ENCODE measurements around the gene CTU2. TPM values are rescaled to one million over a fixed set of nuclear protein-coding genes. Genes with fewer than 3 reads are reported as not detected.

Gene CTU2
- total RNA-seq, 1 experiment from 2014 or later = 52.4 TPM

DNA sequence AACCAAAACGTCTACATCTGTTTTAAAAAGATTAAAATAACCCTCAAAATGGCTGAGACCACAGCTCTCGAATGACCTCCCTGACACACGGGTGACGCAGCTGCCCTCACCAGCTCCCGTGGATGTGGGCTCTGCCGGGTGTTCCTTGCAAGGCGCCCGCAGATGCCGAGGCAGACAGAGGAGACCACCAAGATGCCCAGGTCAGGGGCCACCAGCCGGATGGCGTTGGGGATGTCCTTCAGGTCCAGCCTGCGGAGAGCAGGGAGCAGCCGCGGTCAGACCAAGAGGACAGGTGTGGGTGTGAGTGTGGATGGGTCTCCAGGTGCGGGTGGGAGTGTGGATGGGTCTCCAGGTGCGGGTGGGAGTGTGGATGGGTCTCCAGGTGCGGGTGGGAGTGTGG lies 35.1 kb downstream of the CTU2 start (continued):
- TF ChIP-seq, protein P1, sequence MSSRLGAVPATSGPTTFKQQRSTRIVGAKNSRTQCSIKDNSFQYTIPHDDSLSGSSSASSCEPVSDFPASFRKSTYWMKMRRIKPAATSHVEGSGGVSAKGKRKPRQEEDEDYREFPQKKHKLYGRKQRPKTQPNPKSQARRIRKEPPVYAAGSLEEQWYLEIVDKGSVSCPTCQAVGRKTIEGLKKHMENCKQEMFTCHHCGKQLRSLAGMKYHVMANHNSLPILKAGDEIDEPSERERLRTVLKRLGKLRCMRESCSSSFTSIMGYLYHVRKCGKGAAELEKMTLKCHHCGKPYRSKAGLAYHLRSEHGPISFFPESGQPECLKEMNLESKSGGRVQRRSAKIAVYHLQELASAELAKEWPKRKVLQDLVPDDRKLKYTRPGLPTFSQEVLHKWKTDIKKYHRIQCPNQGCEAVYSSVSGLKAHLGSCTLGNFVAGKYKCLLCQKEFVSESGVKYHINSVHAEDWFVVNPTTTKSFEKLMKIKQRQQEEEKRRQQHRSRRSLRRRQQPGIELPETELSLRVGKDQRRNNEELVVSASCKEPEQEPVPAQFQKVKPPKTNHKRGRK (CRISPR knock-in tag; IDR thresholded peaks at IDR 0.05; ENCODE audit: borderline replicate concordance) = no peak
- no peak for TF ChIP-seq FOXP1 (CRISPR knock-in tag; IDR thresholded peaks at IDR 0.05; ENCODE audit: borderline replicate concordance)
- TF ChIP-seq NFE2L1 (CRISPR knock-in tag; IDR thresholded peaks at IDR 0.05) = no peak
- TF ChIP-seq NR1H2 (CRISPR knock-in tag; IDR thresholded peaks at IDR 0.05) = no peak
- no peak for TF ChIP-seq TEAD4 (CRISPR knock-in tag; IDR thresholded peaks at IDR 0.05)
- TF ChIP-seq, protein P2, sequence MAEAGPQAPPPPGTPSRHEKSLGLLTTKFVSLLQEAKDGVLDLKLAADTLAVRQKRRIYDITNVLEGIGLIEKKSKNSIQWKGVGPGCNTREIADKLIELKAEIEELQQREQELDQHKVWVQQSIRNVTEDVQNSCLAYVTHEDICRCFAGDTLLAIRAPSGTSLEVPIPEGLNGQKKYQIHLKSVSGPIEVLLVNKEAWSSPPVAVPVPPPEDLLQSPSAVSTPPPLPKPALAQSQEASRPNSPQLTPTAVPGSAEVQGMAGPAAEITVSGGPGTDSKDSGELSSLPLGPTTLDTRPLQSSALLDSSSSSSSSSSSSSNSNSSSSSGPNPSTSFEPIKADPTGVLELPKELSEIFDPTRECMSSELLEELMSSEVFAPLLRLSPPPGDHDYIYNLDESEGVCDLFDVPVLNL (CRISPR knock-in tag; IDR thresholded peaks at IDR 0.05; ENCODE audit: borderline replicate concordance, low read depth) = no peak

DNA sequence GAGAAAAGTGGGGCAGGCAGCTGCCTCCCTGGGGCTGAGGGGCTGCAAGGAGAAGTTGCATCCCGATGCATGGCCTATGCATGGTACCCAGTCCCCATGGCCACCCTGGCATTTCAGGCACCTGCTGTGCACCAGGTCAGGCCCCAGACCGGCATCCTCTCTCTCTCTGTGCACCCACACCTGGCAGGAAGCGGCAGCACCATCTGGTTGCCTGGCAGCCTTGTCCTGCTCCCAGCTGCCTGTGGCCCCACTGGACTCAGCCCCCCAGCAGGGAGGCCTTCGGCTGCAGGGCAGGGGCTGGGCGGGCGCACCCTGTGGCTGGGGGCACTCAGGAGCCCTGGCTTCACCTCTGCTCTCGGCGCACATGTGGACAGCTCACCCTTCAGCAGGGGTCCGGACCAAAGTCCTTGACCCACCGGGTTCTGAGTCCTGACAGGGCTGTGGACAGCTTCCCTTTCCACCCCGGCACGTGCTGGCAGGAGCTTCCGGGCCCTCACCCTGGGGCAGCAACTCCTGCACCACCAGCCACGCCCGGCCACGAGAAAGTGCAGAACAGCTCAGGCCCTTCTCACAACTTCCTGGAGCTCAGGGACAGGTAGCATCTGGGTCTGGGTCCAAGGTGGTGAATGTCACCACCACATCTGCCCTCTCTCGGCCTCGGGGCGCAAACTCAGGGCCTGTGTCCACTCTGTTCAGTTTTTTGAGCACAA lies 36.7 kb downstream of the CTU2 start:
- CTCF ChIA-PET = interaction anchor here (0.5 to 5.4 kb wide), 13 partner anchors 13 to 375 kb away, joined by 3 to 81 read pairs (median 3); no protein-coding TSS in a partner anchor
- no peak overlapping the region for H3K27ac Mint-ChIP-seq

More for the DNA sequence above, 36.7 kb downstream of the CTU2 start:
- H3K4me1 Mint-ChIP-seq = peaks cover 13% of the 10 kb centered on the region
- POLR2A ChIA-PET = no interaction called here
- no peaks in the 10 kb centered on the region for H3K36me3 Mint-ChIP-seq
- H3K27me3 Mint-ChIP-seq (ENCODE audit: low read depth) = no peaks in the 10 kb centered on the region
- no peak for DNase-seq (ENCODE audit: low spot score)
- TF ChIP-seq, protein P3, sequence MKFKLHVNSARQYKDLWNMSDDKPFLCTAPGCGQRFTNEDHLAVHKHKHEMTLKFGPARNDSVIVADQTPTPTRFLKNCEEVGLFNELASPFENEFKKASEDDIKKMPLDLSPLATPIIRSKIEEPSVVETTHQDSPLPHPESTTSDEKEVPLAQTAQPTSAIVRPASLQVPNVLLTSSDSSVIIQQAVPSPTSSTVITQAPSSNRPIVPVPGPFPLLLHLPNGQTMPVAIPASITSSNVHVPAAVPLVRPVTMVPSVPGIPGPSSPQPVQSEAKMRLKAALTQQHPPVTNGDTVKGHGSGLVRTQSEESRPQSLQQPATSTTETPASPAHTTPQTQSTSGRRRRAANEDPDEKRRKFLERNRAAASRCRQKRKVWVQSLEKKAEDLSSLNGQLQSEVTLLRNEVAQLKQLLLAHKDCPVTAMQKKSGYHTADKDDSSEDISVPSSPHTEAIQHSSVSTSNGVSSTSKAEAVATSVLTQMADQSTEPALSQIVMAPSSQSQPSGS (CRISPR knock-in tag; IDR thresholded peaks at IDR 0.05; ENCODE audit: borderline replicate concordance, low read depth) = no peak
- no peak for TF ChIP-seq JUN (CRISPR knock-in tag; IDR thresholded peaks at IDR 0.05)
- TF ChIP-seq, protein P4, sequence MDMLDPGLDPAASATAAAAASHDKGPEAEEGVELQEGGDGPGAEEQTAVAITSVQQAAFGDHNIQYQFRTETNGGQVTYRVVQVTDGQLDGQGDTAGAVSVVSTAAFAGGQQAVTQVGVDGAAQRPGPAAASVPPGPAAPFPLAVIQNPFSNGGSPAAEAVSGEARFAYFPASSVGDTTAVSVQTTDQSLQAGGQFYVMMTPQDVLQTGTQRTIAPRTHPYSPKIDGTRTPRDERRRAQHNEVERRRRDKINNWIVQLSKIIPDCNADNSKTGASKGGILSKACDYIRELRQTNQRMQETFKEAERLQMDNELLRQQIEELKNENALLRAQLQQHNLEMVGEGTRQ (CRISPR knock-in tag; IDR thresholded peaks at IDR 0.05) = no peak
- no peak for TF ChIP-seq CREB1 (CRISPR knock-in tag; IDR thresholded peaks at IDR 0.05)
- no peak for TF ChIP-seq SMAD4 (CRISPR knock-in tag; IDR thresholded peaks at IDR 0.05)
- TF ChIP-seq ZNF121 (CRISPR knock-in tag; IDR thresholded peaks at IDR 0.05) = no peak
- TF ChIP-seq ATF1 (CRISPR knock-in tag; IDR thresholded peaks at IDR 0.05) = no peak
- TF ChIP-seq, protein P5, sequence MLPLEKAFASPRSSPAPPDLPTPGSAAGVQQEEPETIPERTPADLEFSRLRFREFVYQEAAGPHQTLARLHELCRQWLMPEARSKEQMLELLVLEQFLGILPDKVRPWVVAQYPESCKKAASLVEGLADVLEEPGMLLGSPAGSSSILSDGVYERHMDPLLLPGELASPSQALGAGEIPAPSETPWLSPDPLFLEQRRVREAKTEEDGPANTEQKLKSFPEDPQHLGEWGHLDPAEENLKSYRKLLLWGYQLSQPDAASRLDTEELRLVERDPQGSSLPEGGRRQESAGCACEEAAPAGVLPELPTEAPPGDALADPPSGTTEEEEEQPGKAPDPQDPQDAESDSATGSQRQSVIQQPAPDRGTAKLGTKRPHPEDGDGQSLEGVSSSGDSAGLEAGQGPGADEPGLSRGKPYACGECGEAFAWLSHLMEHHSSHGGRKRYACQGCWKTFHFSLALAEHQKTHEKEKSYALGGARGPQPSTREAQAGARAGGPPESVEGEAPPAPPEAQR (CRISPR knock-in tag; IDR thresholded peaks at IDR 0.05) = no peak
- TF ChIP-seq ZNF263 (CRISPR knock-in tag; IDR thresholded peaks at IDR 0.05; ENCODE audit: low read depth) = no peak
- TF ChIP-seq, protein P6, sequence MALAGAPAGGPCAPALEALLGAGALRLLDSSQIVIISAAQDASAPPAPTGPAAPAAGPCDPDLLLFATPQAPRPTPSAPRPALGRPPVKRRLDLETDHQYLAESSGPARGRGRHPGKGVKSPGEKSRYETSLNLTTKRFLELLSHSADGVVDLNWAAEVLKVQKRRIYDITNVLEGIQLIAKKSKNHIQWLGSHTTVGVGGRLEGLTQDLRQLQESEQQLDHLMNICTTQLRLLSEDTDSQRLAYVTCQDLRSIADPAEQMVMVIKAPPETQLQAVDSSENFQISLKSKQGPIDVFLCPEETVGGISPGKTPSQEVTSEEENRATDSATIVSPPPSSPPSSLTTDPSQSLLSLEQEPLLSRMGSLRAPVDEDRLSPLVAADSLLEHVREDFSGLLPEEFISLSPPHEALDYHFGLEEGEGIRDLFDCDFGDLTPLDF (CRISPR knock-in tag; IDR thresholded peaks at IDR 0.05) = no peak
- TF ChIP-seq, protein P7, sequence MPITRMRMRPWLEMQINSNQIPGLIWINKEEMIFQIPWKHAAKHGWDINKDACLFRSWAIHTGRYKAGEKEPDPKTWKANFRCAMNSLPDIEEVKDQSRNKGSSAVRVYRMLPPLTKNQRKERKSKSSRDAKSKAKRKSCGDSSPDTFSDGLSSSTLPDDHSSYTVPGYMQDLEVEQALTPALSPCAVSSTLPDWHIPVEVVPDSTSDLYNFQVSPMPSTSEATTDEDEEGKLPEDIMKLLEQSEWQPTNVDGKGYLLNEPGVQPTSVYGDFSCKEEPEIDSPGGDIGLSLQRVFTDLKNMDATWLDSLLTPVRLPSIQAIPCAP (CRISPR knock-in tag; IDR thresholded peaks at IDR 0.05) = no peak
- no peak overlapping the region for H3K4me3 Mint-ChIP-seq
- H3K9me3 Mint-ChIP-seq = no peaks in the 10 kb centered on the region
- no peak for ATAC-seq
